SHP77 (cell line): Measurements from ENCODE around the gene SERINC5.

Source experiments
- DNase-seq, 2 experiments: peaks; one replicate each; lab custom pipeline; 2025; lab: John Stamatoyannopoulos, UW

The SERINC5 gene

DNA sequence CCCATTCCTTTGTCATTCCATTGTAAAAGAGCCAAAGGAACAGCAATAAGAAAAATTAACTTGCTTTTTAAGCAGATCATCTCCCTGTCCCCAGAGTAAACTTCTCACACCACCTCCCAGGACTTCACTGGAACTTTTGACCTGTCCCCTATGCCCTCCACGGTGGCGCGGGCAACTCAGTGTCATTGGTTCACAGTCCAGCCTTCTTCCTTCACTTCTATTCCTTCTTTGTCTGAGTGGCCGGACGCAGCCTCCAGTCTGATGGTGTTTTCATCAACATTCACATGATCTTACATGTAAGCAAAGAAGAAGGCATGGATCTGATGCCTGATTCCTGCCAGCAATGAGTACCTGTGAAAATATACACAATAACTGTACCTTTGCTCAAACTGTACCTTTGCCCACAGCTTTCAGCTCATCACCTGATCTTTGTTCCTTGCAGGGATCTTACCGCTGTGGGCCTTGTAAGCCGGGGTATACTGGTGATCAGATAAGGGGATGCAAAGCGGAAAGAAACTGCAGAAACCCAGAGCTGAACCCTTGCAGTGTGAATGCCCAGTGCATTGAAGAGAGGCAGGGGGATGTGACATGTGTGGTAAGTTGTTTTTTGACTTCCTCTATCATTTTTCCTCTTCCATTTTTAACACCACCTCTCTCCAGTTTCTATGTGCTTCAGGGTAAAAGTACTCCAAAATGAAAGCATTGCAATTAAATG, 188.2 kb downstream of the SERINC5 start:
- no peak for DNase-seq

DNA sequence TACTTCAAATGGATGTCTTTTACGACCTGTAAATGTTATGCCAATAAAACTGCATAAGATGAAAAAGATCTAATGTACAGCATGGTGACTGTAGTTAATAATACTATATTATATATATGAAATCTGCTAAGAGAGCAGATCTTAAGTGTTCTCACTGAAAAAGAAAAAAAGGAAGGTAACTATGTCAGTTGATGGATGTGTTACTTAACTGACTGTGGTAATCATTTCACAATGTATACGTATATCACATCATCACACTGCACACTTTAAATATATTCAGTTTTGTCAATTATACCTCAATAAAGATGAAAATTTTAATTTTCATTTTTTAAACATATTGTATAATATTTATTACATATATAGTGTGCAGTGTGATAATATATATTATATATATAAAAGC, 188.8 kb downstream of the SERINC5 start:
- DNase-seq = no peak

DNA sequence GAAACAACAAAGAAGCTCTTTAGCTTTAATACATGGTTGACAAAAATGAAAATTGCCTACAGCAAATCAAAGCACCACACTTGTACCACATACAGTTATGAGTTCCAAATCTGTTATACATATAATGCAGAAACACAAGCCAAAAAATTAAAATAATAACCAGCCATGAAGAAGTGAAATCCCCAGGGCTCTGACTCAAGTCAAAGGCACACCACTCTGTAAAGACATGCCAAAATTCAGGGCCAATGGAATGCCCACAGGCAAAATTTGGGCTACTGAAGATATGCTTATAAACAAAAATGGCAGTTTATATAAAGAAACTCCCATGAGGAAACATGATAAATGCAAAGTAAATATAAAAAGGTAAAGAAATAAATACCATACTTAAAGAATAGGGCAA, 191.7 kb downstream of the SERINC5 start:
- DNase-seq = no peak
